ENCODE data around the gene PCDHGC4.

PCDHGC4 gene

GRCh38 chr5:141532726-141533125, 47.9 kb downstream of the PCDHGC4 start:
- no peak for TF ChIP-seq CTCF (IDR thresholded peaks at IDR 0.05; ENCODE audit: low read depth, low read length)
- H3K4me3 ChIP-seq (ENCODE audit: low read depth, low read length): no peak overlapping the region

- no peak overlapping the region for H3K4me3 ChIP-seq (ENCODE audit: low read depth, low read length)
These were observed 49.1 kb downstream of the PCDHGC4 start for GRCh38 chr5:141533897-141534296.

GRCh38 chr5:141534492-141535213, 49.8 kb downstream of the PCDHGC4 start:
- no peak for TF ChIP-seq CTCF (IDR thresholded peaks at IDR 0.05; ENCODE audit: low read depth, low read length)
- H3K4me3 ChIP-seq (ENCODE audit: low read depth, low read length): no peak overlapping the region

More at GRCh38 chr5:141533897-141534296, 49.1 kb downstream of the PCDHGC4 start:
- TF ChIP-seq CTCF (IDR thresholded peaks at IDR 0.05; ENCODE audit: low read depth, low read length): no peak

Measured in WI38 (cell line).